SK-MEL-5 (cell line): ENCODE measurements around the gene SNX8. TPM values are rescaled to one million over a fixed set of nuclear protein-coding genes. Genes with fewer than 3 reads are reported as not detected.
A peak's percentile ranks its signal among the peaks of the same experiment; 100 is the strongest.

ENCODE experiments used
- DNase-seq: peaks from one replicate; pipeline ENCODE4 v3.0.0-alpha.2; 2016; ENCODE audit warnings: low read depth, low spot score
- in situ Hi-C: cut with HindIII; loops from 2 replicates; pipeline ENCODE4 v1.10.0; 2016; ENCODE audit warnings: low sequenced_read_pairs, high pct_unique_total_duplicates, low pct_unique_long_range_greater_than_20kb
- total RNA-seq: library from RNA; depleted of rRNA; stranded (reverse); fragments of >200 nt; shearing (Covaris generic); gene quantifications from 2 replicates; pipeline ENCODE4 v1.2.3, GENCODE V29; 2014; rRNA removed

SNX8 gene
- total RNA-seq, 1 experiment from 2014 or later, result 52.0 TPM

GRCh38 chr7:2209146-2209960 lies 104.9 kb downstream of the SNX8 start:
- in situ Hi-C loops, result no loop called here
- DNase-seq, result peak; percentile 76

GRCh38 chr7:2208712-2209111 lies 105.5 kb downstream of the SNX8 start:
- in situ Hi-C loops, result no loop called here
- no peak for DNase-seq

GRCh38 chr7:2205036-2205780 lies 109.0 kb downstream of the SNX8 start:
- in situ Hi-C loops, result no loop called here
- no peak for DNase-seq

- in situ Hi-C loops, result no loop called here
- DNase-seq, result no peak
These were observed 109.8 kb downstream of the SNX8 start for GRCh38 chr7:2204446-2204845.

- DNase-seq, result no peak
- in situ Hi-C loops, result no loop called here
These were observed 110.4 kb downstream of the SNX8 start for GRCh38 chr7:2203766-2204300.

- no peak for DNase-seq
- in situ Hi-C loops, result no loop called here
These were observed 111.1 kb downstream of the SNX8 start for GRCh38 chr7:2202901-2203765.

GRCh38 chr7:2202361-2202761 lies 111.9 kb downstream of the SNX8 start:
- in situ Hi-C loops, result no loop called here

More at GRCh38 chr7:2202361-2202761, 111.9 kb downstream of the SNX8 start:
- no peak for DNase-seq

Other genes starting within 250 kb of the SNX8 start
- gene MAD1L1, start 81.5 kb downstream of the SNX8 start, total RNA-seq, result 192 and 204 TPM in 2 replicates
- gene MRM2, start 72.2 kb downstream of the SNX8 start, total RNA-seq, result 34.3 and 49.2 TPM in 2 replicates
- gene NUDT1, start 72.2 kb downstream of the SNX8 start, total RNA-seq, result 45.4 and 48.7 TPM in 2 replicates
- 386 and 411 TPM in 2 replicates for gene EIF3B, start 40.4 kb upstream of the SNX8 start, total RNA-seq
- 9.3 and 11.4 TPM in 2 replicates for gene CHST12, start 89.2 kb upstream of the SNX8 start, total RNA-seq
- gene GRIFIN, start 162.0 kb upstream of the SNX8 start, total RNA-seq, result not detected in 2 replicates
- 5.3 and 7.7 TPM in 2 replicates for gene LFNG, start 205.3 kb upstream of the SNX8 start, total RNA-seq
- gene BRAT1, start 241.1 kb upstream of the SNX8 start, total RNA-seq, result 85.7 and 87.1 TPM in 2 replicates
- gene IQCE, start 244.5 kb upstream of the SNX8 start, total RNA-seq, result 22.3 and 26.2 TPM in 2 replicates